ENCODE data around the gene WWOX. TPM values are rescaled to one million over a fixed set of nuclear protein-coding genes. Genes with fewer than 3 reads are reported as not detected.

WWOX gene
- total RNA-seq, 1 experiment from 2014 or later: 35.6 TPM

- ChIA-PET POLR2A (ENCODE audit: unreplicated experiment) (no interaction called here), CTCF (no interaction called here)
- BruUV-seq (replicated peaks): no TSS peak
Observed at GRCh38 chr16:79021991-79022630, 922.7 kb downstream of the WWOX start.

GRCh38 chr16:79026117-79026516 is 926.7 kb downstream of the WWOX start:
- no peak for TF ChIP-seq EZH2 (IDR thresholded peaks at IDR 0.05; ENCODE audit: low read depth)
- no peak for TF ChIP-seq CTCF (conservative IDR thresholded peaks at IDR 0.05)
- ChIA-PET CTCF (no interaction called here), POLR2A (ENCODE audit: unreplicated experiment) (no interaction called here)
- no TSS peak for BruUV-seq (replicated peaks)
- H3K36me3 ChIP-seq (ENCODE audit: low read depth): no peaks in the 10 kb centered on the region
- no peaks in the 10 kb centered on the region for H3K27me3 ChIP-seq (ENCODE audit: insufficient read depth, low read depth)
- intact Hi-C loops (cut with micrococcal nuclease; ENCODE audit: unreplicated experiment): no loop called here
- H2AFZ ChIP-seq: no peak overlapping the region
- H3F3A ChIP-seq (ENCODE audit: insufficient read depth, low read depth): no peaks in the 10 kb centered on the region
- H3K9me2 ChIP-seq (ENCODE audit: insufficient read depth): no peaks in the 10 kb centered on the region
- H3K4me1 ChIP-seq (replicated peaks; ENCODE audit: insufficient read depth): peaks cover 6% of the 10 kb centered on the region
- no peaks in the 10 kb centered on the region for H3K79me2 ChIP-seq (ENCODE audit: low read depth)
- H3K4me3 ChIP-seq: no peak overlapping the region
- H3K27ac ChIP-seq: no peak overlapping the region
- no peak overlapping the region for H3K4me2 ChIP-seq
- DNase-seq: no peak
- H4K20me1 ChIP-seq (ENCODE audit: insufficient read depth): no peaks in the 10 kb centered on the region
- no peaks in the 10 kb centered on the region for H3K9me3 ChIP-seq (ENCODE audit: insufficient read depth, low read depth)

More at GRCh38 chr16:79021991-79022630, 922.7 kb downstream of the WWOX start:
- no peak overlapping the region for H3K4me2 ChIP-seq
- no peaks in the 10 kb centered on the region for H3K36me3 ChIP-seq (ENCODE audit: low read depth)
- H4K20me1 ChIP-seq (ENCODE audit: insufficient read depth): no peaks in the 10 kb centered on the region
- no peak overlapping the region for H3K4me3 ChIP-seq
- no peak overlapping the region for H2AFZ ChIP-seq
- H3F3A ChIP-seq (ENCODE audit: insufficient read depth, low read depth): no peaks in the 10 kb centered on the region
- no peaks in the 10 kb centered on the region for H3K79me2 ChIP-seq (ENCODE audit: low read depth)
- H3K9me2 ChIP-seq (ENCODE audit: insufficient read depth): no peaks in the 10 kb centered on the region
- no peaks in the 10 kb centered on the region for H3K4me1 ChIP-seq (replicated peaks; ENCODE audit: insufficient read depth)
- no peak for TF ChIP-seq CTCF (conservative IDR thresholded peaks at IDR 0.05)
- no peak for TF ChIP-seq EZH2 (IDR thresholded peaks at IDR 0.05; ENCODE audit: low read depth)
- intact Hi-C loops (cut with micrococcal nuclease; ENCODE audit: unreplicated experiment): no loop called here
- no peaks in the 10 kb centered on the region for H3K9me3 ChIP-seq (ENCODE audit: insufficient read depth, low read depth)
- DNase-seq: no peak
- no peak overlapping the region for H3K27ac ChIP-seq
- H3K27me3 ChIP-seq (ENCODE audit: insufficient read depth, low read depth): no peaks in the 10 kb centered on the region

- intact Hi-C loops (cut with micrococcal nuclease; ENCODE audit: unreplicated experiment): loop anchor here (10.0 kb wide), 1 partner anchor 102 kb away; no protein-coding TSS in a partner anchor
- H3F3A ChIP-seq (ENCODE audit: insufficient read depth, low read depth): no peaks in the 10 kb centered on the region
- DNase-seq: no peak
- H3K4me1 ChIP-seq (replicated peaks; ENCODE audit: insufficient read depth): no peaks in the 10 kb centered on the region
- no TSS peak for BruUV-seq (replicated peaks)
- H3K27ac ChIP-seq: no peak overlapping the region
- H4K20me1 ChIP-seq (ENCODE audit: insufficient read depth): no peaks in the 10 kb centered on the region
- TF ChIP-seq EZH2 (IDR thresholded peaks at IDR 0.05; ENCODE audit: low read depth) (no peak), CTCF (conservative IDR thresholded peaks at IDR 0.05) (no peak)
- no peak overlapping the region for H2AFZ ChIP-seq
- CTCF ChIA-PET: no interaction called here
- no peaks in the 10 kb centered on the region for H3K9me2 ChIP-seq (ENCODE audit: insufficient read depth)
- POLR2A ChIA-PET (ENCODE audit: unreplicated experiment): no interaction called here
- no peaks in the 10 kb centered on the region for H3K9me3 ChIP-seq (ENCODE audit: insufficient read depth, low read depth)
- no peaks in the 10 kb centered on the region for H3K79me2 ChIP-seq (ENCODE audit: low read depth)
- no peak overlapping the region for H3K4me3 ChIP-seq
- H3K4me2 ChIP-seq: no peak overlapping the region
- no peaks in the 10 kb centered on the region for H3K36me3 ChIP-seq (ENCODE audit: low read depth)
- H3K27me3 ChIP-seq (ENCODE audit: insufficient read depth, low read depth): no peaks in the 10 kb centered on the region
Observed at GRCh38 chr16:79036541-79036940, 937.1 kb downstream of the WWOX start.

All from PC-9 (cell line).